ENCODE results near the gene SVOPL.

GRCh38 chr7:138654616-138655015, 46.5 kb downstream of the SVOPL start:
- TF ChIP-seq CTCF (IDR thresholded peaks at IDR 0.05) (no peak), POLR2AphosphoS5 (IDR thresholded peaks at IDR 0.05) (no peak), POLR2A (IDR thresholded peaks at IDR 0.05) (no peak)

All from breast epithelium (tissue), 3 donors.